DMS53 treated with DMSO at 0.1 percent for 48 hours (cell line): ENCODE results near the gene RIPK1.
A peak's percentile ranks its signal among the peaks of the same experiment; 100 is the strongest.

Source experiments
- DNase-seq: peaks from one replicate; lab custom pipeline; 2025; ENCODE audit not compliant: unreplicated experiment; lab: John Stamatoyannopoulos, UW

The RIPK1 gene

GRCh38 chr6:3079682-3080081 is 11.4 kb downstream of the RIPK1 start:
- DNase-seq: no peak

- DNase-seq: no peak
Observed at GRCh38 chr6:3081960-3082359, 13.7 kb downstream of the RIPK1 start.

GRCh38 chr6:3085074-3085473 is 16.8 kb downstream of the RIPK1 start:
- DNase-seq: no peak

GRCh38 chr6:3086282-3086946 is 18.1 kb downstream of the RIPK1 start:
- no peak for DNase-seq

GRCh38 chr6:3088446-3088845 is 20.2 kb downstream of the RIPK1 start:
- no peak for DNase-seq

- DNase-seq: no peak
Observed at GRCh38 chr6:3088968-3089367, 20.7 kb downstream of the RIPK1 start.

- no peak for DNase-seq
Observed at GRCh38 chr6:3090013-3090412, 21.7 kb downstream of the RIPK1 start.

GRCh38 chr6:3094815-3095214 is 26.5 kb downstream of the RIPK1 start:
- DNase-seq: no peak

GRCh38 chr6:3102875-3103274 is 34.6 kb downstream of the RIPK1 start:
- DNase-seq: no peak

- no peak for DNase-seq
Observed at GRCh38 chr6:3108746-3109414, 40.6 kb downstream of the RIPK1 start.

GRCh38 chr6:3109761-3110160 is 41.5 kb downstream of the RIPK1 start:
- no peak for DNase-seq

GRCh38 chr6:3114377-3114776 is 46.1 kb downstream of the RIPK1 start:
- DNase-seq: no peak

GRCh38 chr6:3117912-3118352 is 49.6 kb downstream of the RIPK1 start:
- DNase-seq: no peak

- peak; percentile 85 for DNase-seq
Observed at GRCh38 chr6:3118353-3119039, 50.2 kb downstream of the RIPK1 start, which contains the start of gene BPHL. BPHL (plus strand) TSS chr6:3118711; CDS start chr6:3118741, 30 bp downstream.

GRCh38 chr6:3119040-3119723 is 50.9 kb downstream of the RIPK1 start:
- no peak for DNase-seq

- DNase-seq: no peak
Observed at GRCh38 chr6:3120765-3121089, 52.4 kb downstream of the RIPK1 start.

GRCh38 chr6:3122823-3123182 is 54.5 kb downstream of the RIPK1 start:
- no peak for DNase-seq

GRCh38 chr6:3124667-3125066 is 56.4 kb downstream of the RIPK1 start:
- DNase-seq: no peak

GRCh38 chr6:3125815-3126214 is 57.5 kb downstream of the RIPK1 start:
- DNase-seq: no peak

GRCh38 chr6:3128356-3129108 is 60.2 kb downstream of the RIPK1 start:
- DNase-seq: no peak

- no peak for DNase-seq
Observed at GRCh38 chr6:3131695-3132094, 63.4 kb downstream of the RIPK1 start.
